ENCODE measurements around the gene MRPL34.
"Not testable (repeated sequence)": the region's sequence is repeated elsewhere in the genome, so short reads cannot be mapped to it uniquely, and the experiment has no call there.

MRPL34 gene

GRCh38 chr19:17285415-17286135 lies 20.1 kb upstream of the MRPL34 start:
- DNase-seq (ENCODE audit: low read depth in 2 of 2): no peak

- DNase-seq (ENCODE audit: low read depth in 2 of 2): no peak
Observed at GRCh38 chr19:17286263-17286662, 19.4 kb upstream of the MRPL34 start.

GRCh38 chr19:17286752-17287151 lies 18.9 kb upstream of the MRPL34 start:
- no peak for DNase-seq (ENCODE audit: low read depth in 2 of 2)

GRCh38 chr19:17289489-17289888 lies 16.2 kb upstream of the MRPL34 start:
- peak in 1 of 2 donors; percentile 59 for DNase-seq (ENCODE audit: low read depth in 2 of 2)

GRCh38 chr19:17292301-17293074 lies 13.2 kb upstream of the MRPL34 start:
- DNase-seq (ENCODE audit: low read depth in 2 of 2): peak; percentile 78 to 84

GRCh38 chr19:17293605-17294004 lies 12.1 kb upstream of the MRPL34 start:
- no peak for DNase-seq (ENCODE audit: low read depth in 2 of 2)

GRCh38 chr19:17294051-17294891 lies 11.4 kb upstream of the MRPL34 start:
- peak in 1 of 2 donors; percentile 67 for DNase-seq (ENCODE audit: low read depth in 2 of 2)

- not testable (repeated sequence) for DNase-seq (ENCODE audit: low read depth in 2 of 2)
Observed at GRCh38 chr19:17295551-17295950, 10.1 kb upstream of the MRPL34 start.

- DNase-seq (ENCODE audit: low read depth in 2 of 2): no peak
Observed at GRCh38 chr19:17296273-17296672, 9.4 kb upstream of the MRPL34 start.

- no peak for DNase-seq (ENCODE audit: low read depth in 2 of 2)
Observed at GRCh38 chr19:17296976-17297375, 8.7 kb upstream of the MRPL34 start.

GRCh38 chr19:17300992-17301619 lies 4.6 kb upstream of the MRPL34 start:
- no peak for DNase-seq (ENCODE audit: low read depth in 2 of 2)

- no peak for DNase-seq (ENCODE audit: low read depth in 2 of 2)
Observed at GRCh38 chr19:17302391-17303166, 3.1 kb upstream of the MRPL34 start.

GRCh38 chr19:17303167-17303939 lies 2.3 kb upstream of the MRPL34 start, which contains the start of gene ABHD8:
Gene ABHD8 (minus strand): TSS chr19:17303425. CDS start chr19:17301616, 1,809 bp downstream.
- DNase-seq (ENCODE audit: low read depth in 2 of 2): peak; percentile 89 to 93

GRCh38 chr19:17303940-17304267 lies 1.8 kb upstream of the MRPL34 start:
- DNase-seq (ENCODE audit: low read depth in 2 of 2): no peak

- DNase-seq (ENCODE audit: low read depth in 2 of 2): no peak
Observed at GRCh38 chr19:17304386-17305215, 1.1 kb upstream of the MRPL34 start.

GRCh38 chr19:17305216-17305516 lies 506 bp upstream of the MRPL34 start:
- no peak for DNase-seq (ENCODE audit: low read depth in 2 of 2)

GRCh38 chr19:17306285-17306714 lies 628 bp downstream of the MRPL34 start:
- no peak for DNase-seq (ENCODE audit: low read depth in 2 of 2)

- DNase-seq (ENCODE audit: low read depth in 2 of 2): no peak
Observed at GRCh38 chr19:17307876-17308377, 2.3 kb downstream of the MRPL34 start.
